GM21529 (cell line): ENCODE measurements around the gene KAZN.

Experiments used
- ATAC-seq: cut with Tn5 transposase; IDR thresholded peaks from one replicate; pipeline ENCODE4 v1.9.1; 2021; ENCODE audit not compliant: unreplicated experiment

The KAZN gene

DNA sequence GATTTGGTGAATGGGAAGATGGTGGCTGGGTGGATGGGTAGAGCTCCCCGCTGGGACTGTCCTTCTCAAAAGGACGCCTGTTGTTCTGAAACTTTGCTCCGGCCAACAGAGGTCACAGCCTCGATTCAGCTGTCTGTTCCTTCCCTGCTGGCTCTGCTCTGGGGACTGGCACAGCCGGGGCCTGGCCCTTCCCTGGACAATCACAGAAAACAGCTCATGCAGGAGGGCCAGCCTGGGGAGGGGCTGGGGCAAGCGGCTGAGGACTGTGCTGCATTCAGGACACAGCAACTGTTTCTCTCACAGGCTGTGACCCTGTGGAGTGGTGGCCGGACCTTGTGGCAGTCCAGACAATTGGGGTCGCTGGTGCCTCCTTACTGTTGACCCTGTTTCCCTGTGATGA, 444.4 kb downstream of the KAZN start:
- ATAC-seq = no peak

DNA sequence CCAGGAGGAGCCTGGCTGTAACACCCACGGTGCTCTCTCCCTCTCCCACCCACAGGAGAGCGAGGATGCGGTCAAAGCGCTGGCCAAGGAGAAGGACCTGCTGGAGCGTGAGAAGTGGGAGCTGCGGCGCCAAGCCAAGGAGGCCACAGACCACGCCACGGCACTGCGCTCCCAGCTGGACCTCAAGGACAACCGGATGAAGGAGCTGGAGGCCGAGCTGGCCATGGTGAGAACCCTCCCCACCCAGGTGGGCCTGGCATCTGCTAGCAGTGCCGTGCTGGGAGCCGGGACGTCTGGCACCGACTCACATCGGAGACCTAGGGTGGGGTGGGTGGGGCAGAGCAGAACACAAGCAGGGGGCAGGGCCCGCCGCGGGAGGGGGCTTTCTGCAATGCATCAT, 445.4 kb downstream of the KAZN start:
- no peak for ATAC-seq

DNA sequence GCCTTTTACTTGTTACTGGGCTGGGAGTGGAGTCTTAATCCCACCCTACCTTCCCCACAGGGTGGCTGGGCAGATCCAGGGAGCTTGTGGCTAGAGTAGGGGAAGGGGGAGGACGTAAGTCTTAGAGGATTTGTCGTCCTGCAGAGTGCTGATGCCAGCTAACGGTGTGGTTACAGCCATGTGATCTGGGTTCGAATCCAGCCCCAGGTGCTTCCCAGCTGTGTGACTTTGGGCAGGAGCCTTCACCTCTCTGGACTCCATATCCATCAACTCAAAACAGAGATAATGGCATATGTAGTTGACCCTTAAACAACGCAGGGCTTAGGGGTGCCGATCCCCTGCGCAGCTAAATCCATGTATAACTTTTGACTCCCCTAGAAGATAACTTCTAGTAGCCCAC, 446.6 kb downstream of the KAZN start:
- no peak for ATAC-seq

DNA sequence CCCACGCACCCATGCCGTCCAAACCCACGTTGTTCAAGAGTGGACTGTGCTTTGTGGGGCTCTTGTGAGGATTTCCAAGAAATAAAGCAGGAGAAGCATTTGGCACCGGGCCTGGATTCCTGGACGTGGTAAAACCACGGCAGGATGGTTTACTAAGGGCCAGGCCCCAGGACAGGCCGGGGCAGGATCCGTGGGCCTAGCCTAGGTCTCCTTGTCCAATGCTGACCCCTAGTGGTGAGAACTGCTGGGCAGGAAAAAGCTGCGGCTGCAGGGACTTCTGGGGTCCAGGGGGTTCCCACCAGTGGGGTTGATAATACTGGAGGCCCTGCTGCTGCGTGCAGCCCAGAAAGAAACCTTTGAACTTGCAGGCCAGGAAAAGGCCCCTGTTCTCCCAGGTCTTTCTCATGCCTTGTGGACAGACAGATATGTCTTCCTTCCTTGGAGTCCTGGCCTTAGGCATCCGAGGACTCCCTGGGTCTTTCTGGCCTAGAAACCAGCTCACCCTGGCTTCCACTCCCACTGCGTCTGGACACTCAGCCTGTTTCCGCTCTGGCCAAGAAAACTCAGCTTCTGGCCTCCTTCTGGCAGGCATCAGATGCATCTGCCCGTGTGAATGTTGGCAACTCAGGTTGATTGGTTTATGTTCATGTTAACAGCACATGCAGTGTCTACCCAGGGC, 448.1 kb downstream of the KAZN start:
- ATAC-seq = no peak

DNA sequence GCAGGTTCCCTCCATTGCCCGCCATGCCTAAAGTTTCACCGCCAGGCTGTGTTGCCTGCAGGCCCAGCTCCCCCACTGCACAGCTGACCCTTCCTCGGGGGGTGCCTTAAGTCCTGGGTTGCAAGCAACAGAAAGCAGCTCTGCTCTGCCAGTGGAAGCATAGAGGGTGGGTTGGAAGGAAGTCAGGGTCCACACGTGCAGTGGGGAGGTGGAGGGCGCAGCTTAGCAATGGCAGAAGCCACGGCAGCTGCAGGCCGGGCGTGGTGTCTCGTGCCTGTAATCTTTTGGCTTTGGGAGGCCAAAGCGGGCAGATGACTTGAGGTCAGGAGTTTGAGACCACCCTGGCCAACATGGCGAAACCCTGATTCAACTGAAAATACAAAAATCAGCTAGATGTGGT, 448.8 kb downstream of the KAZN start:
- no peak for ATAC-seq

DNA sequence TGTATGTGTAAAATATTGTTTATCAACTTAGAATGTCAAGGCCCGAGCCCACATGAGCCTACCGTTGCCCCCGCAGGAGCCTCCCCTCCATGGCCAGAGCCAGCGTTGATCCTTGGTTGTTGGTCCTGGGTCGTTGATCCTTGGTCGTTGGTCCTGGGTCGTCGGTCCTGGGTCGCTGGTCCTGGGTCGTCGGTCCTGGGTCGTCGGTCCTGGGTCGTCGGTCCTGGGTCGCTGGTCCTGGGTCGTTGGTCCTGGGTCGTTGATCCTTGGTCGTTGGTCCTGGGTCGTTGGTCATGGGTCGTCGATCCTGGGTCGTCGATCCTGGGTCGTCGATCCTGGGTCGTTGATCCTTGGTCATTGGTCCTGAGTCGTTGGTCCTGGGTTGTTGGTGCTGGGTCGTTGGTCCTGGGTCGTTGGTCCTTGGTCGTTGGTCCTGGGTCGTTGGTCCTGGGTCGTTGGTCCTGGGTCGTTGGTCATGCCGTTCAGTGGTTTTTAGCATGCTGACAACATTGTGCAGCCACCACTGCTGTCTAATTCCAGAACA, 450.0 kb downstream of the KAZN start:
- no peak for ATAC-seq

DNA sequence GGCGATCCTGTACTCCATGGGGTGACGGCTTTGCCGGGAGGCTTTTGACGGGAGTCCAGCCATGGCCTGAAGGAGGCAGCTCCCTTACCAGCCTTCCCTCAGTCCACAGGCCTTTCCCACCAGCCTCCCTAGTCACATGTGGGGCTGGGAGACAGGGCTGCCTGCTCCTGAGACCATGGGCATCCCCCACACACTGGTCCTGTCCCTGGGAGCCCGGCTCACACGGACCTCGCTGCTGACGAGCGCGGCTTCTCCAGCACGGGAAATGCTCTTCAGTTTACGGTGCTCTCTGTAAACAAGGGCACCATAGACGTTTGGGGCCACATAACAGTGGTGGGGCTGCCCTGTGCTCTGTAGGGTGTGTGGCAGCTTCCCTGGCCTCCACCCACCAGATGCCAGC, 450.6 kb downstream of the KAZN start:
- ATAC-seq = no peak

DNA sequence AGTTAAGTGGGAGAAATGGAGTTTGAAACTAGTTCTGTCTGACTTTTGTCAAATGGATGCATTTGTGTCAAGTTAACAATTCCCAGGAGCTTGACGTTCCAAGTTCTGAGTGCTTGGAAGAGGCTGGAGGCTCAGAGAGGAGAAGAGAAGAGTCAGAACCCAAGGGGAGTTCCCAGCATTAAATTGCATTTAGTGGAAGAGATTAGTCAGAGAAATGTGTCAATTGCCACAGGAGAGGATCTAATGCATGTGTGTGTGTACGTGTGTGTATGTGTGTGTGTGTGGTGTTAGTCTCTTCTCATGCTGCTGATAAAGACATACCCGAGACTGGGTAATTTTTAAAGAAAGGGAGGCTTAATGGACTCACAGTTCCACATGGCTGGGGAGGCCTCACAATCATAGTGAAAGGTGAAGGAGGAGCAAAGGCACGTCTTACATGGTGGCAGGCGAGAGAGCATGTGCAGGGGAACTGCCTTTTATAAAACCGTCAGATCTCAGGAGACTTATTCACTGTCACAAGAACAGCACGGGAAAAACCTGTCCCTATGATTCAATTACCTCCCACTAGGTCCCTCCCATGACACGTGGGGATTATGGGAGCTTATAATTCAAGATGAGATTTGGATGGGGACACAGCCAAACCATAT, 453.5 kb downstream of the KAZN start:
- no peak for ATAC-seq

DNA sequence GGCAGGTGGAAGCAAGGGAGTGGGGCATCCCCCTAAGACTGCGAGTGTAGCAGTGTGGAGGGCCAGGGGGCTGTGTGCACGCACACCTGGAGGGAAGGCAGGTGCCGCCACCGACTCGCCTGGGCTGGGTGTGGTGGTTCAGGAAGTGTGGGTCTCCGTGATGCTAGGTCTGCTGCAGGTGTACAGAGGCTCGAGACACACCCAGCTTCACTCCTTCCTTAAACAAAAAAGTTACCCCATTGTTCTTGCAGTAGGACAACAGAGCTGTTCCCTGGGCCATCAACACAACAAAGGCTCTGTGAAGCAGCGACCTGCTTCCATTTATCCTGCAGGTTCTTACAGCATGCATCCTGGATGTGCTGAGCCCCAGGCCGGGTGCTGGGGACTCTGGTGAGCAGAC, 454.7 kb downstream of the KAZN start:
- no peak for ATAC-seq

DNA sequence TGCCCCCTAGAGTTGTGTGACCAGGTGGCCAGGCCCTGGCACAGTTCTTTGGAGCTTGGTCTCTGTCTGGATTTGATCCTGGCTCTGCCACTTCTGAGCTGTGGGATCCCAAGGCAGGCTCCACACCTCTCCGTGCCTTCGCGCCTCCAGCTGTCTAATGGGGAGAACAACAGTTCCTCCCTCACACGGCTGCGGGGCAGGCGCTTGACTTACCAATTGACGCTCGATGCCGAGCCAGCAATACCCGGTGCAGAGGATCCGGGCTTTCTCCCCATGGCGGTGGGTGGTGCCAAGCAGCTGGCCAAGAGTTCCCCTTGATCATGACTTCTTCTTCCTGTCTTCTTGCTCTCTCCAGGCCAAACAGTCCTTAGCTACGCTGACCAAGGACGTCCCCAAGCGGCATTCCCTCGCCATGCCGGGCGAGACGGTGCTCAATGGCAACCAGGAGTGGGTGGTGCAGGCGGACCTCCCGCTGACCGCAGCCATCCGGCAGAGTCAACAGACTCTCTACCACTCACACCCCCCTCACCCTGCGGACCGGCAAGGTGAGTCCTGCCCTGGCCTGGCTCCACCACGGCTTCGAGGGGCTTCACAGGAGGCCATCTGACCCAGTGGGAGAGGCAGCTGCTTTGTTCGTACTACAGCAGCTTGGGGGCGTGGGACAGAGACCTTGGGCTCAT, 457.4 kb downstream of the KAZN start:
- no peak for ATAC-seq

DNA sequence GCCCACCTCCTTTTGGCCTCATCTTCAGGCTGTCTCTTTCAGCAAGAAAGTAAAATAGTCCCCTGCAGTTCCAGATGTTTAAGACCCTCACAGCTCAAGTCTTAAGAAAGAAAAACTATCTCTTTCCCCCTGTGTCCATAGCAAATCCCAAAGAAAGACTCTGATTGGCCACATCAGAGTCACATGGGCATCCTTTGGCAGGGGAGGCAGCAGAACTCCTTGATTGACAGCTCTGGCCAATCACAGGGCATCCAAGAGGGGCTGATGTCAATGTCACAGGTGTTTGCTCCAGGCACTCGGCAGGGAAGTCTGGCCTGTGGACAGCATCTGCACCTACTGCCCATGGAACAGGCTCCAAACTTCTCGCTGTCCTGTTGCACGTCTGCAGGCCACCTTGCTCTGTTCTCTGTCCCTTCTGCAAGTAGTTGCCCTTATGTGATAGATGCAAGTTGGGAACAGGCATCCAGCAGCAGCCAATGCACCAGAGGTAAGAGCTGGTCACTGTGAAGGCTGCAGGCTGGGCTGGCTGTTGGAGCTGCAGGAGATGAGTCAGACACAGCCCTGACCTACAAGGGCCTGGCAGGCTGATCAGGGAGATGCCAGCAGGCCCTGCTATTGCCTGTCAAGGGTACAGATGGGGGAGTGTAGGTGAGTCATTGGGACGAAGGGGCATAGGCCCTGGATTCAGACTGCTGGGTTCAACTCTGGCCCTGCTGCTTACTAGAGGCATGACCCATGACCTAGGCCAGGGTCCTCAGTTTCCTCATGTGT, 458.2 kb downstream of the KAZN start:
- ATAC-seq = no peak

DNA sequence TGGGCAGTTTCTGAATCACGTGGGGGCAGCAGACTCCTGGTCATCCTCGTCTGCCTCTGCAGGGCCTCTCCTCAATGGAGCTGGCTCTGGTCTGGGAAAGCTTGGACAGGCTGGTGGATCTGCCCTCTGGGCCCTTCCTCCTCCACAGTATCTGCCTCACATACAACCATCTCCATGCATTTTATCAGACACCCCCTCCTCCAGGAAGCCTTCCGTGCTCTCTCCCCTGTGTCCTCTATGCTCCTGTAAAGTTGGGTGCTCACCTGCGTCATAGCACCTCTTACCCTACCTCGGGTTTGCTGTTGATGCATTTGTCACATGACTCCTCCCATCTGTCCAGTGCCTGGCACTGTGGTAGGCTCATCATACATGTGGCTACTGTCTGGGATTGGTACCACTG, 459.3 kb downstream of the KAZN start:
- no peak for ATAC-seq

DNA sequence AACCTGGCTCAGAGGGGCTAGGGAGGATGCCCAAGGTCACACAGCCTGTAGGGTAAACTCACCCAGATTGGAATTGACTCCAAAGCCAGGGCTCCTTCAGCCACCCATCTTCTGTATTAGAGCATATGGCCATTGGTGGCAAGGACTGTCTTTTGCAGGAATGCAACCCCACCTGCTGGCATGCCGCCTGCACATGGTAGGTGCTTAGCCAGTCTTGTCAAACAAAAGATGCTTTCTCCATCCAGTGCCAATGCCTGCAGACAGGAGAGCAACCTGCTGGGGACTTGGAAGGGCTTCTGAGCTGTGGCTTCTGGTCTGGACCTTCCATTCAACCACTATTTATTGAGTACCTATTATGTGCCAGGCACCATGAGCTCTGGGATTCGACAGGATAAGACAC, 459.8 kb downstream of the KAZN start:
- ATAC-seq = no peak

DNA sequence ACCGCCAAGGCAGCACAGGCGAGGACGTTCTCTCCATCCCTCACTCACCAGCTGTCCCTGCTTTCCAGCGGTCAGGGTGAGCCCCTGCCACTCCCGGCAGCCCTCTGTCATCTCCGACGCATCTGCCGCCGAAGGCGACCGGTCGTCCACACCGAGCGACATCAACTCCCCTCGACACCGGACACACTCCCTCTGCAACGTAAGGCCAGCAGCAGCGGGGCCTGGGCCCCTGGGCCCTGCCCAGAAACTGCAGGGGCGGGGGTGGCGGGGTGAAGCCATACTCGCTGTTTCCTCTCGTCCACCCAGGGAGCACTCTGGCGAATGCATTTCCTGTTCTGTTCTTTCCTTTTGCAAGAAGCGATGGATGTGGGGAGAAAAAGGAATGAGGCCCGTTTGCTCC, 461.6 kb downstream of the KAZN start:
- ATAC-seq = no peak

DNA sequence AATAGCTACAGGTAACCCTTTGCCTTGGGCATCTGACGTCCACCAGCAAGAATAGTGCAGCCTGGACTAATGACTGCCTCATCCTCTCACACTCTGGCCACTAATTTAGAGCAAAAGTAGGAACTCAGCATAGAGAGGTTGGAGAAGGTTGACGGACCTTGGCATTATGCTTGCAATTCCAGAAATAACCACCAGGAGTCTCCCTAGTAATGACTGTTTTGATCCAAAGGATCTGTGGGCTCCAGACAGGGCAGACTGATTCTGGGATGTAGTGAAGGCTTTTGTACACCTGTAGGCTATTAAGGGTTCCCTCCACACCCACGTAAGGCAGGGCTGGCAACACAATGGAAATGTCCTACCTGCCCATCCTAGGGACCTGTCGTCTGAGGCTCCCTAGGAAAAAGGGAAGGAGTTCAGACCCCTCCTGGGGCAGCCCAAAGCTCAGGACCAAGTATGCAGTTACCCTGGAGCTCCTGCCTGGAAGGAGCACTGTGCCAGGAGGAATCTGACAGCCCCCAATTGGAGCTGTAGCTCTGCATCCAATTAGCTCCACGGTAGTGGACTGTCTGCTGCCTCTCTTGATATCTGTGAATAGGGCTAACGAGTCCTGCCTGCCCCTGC, 464.1 kb downstream of the KAZN start:
- ATAC-seq = no peak

DNA sequence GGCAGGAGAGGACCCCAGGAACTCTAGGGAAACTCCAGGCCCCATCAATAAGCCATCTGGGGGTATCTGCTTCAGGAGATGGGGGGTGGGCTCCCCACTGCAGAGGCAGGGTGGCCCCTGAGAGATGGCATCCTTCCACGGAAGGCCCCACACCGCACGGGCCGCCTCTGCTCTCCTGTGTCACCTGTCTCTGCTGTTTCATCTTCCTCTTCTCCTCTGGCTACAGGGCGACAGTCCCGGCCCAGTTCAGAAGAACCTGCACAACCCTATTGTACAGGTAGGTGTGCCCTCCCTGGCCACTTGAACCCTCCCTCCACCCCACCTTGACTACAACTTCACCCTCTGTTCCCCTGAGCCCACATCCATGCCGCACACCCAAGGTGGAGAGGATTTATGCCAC, 464.9 kb downstream of the KAZN start:
- ATAC-seq = no peak

DNA sequence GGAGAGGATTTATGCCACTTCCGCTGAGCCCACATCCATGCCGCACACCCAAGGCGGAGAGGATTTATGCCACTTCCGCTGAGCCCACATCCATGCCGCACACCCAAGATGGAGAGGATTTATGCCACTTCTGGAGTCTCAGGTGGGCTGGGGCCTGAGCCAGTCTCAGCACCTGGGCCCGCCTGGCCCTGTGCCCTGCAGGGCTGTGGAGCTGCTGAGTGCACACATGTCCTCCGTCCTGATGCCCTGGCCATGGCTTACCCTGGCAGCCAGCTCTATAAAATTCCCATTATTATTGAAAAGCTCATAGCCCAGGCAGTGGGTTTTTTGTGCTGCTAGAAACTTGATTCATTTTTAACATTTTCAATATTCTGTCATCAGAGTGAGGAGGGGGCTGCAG, 465.3 kb downstream of the KAZN start:
- ATAC-seq = no peak

DNA sequence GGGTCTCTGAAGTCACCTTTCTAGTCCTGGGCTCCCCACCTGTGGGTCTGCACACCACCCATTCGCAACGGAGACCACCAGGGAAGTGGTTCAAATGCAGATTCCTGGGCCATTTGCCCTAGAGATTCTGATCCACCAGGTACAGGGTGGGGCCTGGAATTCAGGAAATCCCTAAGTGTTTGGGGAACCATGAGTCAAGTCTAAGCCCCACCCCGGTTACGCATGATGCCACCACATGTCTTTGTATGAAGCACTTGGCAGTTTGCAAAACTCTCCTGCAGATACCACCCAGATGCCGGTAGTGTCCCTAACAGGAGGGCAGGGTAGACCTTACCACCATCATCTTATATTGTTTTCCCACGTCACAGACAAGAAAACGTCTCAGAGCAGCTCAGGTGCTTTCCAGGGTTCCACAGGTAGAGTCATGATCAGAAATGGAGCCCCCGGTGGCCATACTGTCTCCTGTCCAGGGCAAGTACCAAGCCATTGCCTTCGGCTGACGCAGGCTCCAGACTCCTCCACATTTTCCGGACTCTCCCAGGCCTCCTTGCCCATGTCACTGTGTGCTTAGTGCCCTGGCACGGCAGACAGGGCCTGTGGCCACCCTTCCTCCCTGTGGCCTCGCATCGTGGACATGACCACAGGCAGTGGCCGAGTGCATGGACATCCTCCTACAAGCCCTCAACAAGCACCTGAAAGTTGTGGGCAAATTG, 465.9 kb downstream of the KAZN start:
- no peak for ATAC-seq

DNA sequence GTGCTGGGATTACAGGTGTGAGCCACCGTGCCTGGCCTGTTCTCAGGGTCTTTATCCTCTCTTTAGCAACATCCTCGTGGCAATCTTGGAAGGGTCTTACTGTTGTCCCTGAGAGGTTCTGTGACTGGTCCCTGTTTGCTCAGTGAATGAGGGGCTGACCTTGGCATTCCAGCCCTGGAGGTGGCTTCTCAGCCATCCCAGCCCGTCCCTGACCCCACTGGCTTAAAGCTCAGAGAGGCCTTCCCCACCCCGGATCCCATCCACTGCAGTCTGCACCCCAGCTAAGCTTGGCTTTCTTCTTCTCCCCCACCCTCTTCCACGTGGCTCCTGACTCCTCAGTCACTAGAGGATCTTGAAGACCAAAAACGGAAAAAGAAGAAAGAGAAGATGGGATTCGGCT, 466.8 kb downstream of the KAZN start:
- ATAC-seq = no peak

DNA sequence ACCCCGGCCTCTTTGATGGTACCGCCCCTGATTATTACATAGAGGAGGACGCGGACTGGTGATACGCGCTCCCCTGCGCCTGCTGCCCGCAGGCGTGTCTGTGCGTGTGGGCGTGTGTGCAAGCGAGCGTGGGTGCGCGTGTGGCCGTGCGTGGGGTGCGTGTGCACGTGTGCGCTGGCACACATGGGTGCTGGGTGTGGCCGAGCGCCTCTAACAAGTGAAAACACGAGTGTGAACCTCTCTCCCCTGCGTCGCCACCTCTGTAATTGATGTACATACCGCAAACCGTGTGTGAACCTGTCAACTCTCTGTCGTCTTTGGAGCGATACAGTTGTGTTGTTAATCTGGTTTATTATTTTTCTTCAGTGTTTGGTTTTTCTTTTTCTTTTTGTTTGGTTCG, 467.3 kb downstream of the KAZN start:
- ATAC-seq = no peak
